Measurements from ENCODE around the gene OR8G5. TPM values are rescaled to one million over a fixed set of nuclear protein-coding genes. Genes with fewer than 3 reads are reported as not detected.

OR8G5 gene
- total RNA-seq, 2 experiments from 2014 or later = not detected

DNA sequence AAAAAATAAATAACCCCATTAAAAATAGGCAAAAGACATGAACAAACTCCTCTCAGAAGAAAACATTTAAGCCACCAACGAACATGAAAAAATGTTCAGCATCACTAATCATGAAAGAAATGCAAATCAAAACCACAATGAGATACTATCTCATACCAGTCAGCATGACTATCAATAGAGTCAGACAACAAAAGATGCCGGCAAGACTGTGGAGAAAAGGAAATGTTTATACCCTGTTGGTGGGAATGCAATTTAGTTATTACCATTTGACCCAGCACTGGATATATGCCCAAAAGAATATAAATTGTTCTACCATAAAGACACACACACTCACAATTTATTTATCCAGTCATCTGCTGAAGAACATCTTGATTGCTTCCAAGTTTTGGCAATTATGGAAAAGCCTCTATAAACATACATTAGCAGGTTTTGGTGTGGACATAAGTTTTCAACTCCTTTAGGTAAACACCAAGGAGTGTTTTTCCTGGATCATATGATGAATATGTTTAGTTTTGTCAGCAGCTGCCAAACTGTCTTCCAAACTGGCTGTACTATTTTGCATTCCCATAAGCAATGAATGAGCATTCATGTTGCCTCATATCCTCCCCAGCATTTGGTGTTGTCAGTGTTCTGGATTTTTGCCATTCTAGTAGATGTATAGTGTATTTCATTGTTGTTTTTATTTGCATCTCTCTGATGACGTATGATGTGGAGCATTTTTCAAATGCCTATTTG lies 29.6 kb downstream of the OR8G5 start:
- ATAC-seq (no peak), DNase-seq (no peak)
- H3K27me3 Mint-ChIP-seq = no peaks in the 10 kb centered on the region
- H3K4me1 Mint-ChIP-seq (ENCODE audit: low read depth) = no peaks in the 10 kb centered on the region
- CTCF ChIA-PET = no interaction called here
- peaks cover 9% of the 10 kb centered on the region for H3K9me3 Mint-ChIP-seq
- intact Hi-C loops (cut with micrococcal nuclease) = no loop called here
- H3K27ac Mint-ChIP-seq = no peak overlapping the region
- TF ChIP-seq, protein P1, sequence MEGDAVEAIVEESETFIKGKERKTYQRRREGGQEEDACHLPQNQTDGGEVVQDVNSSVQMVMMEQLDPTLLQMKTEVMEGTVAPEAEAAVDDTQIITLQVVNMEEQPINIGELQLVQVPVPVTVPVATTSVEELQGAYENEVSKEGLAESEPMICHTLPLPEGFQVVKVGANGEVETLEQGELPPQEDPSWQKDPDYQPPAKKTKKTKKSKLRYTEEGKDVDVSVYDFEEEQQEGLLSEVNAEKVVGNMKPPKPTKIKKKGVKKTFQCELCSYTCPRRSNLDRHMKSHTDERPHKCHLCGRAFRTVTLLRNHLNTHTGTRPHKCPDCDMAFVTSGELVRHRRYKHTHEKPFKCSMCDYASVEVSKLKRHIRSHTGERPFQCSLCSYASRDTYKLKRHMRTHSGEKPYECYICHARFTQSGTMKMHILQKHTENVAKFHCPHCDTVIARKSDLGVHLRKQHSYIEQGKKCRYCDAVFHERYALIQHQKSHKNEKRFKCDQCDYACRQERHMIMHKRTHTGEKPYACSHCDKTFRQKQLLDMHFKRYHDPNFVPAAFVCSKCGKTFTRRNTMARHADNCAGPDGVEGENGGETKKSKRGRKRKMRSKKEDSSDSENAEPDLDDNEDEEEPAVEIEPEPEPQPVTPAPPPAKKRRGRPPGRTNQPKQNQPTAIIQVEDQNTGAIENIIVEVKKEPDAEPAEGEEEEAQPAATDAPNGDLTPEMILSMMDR (IDR thresholded peaks at IDR 0.05) = no peak
- H3K36me3 Mint-ChIP-seq (ENCODE audit: low read depth) = no peaks in the 10 kb centered on the region
- no peak overlapping the region for H3K4me3 Mint-ChIP-seq
- POLR2A ChIA-PET = no interaction called here

DNA sequence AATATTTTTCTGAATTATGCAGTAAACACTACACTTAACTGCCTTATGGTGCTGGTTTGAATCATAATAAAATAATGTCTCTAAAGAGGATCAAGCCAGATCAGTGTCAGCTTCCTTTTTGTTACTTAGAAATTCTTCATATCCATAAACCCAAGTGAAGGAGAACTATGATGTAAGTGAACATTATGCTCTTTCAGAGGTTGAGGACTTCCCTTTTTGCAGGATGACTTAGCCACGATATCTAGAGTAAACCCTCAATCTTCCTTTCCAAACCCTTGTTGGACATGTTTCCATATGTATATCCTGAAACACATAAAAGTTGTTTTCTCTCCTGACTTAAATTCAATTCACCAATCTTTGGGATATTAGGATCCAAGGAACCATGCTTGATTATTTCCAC lies 38.5 kb downstream of the OR8G5 start:
- Mint-ChIP-seq H3K9me3 (peaks cover 6% of the 10 kb centered on the region), H3K4me3 (no peak overlapping the region), H3K27ac (no peak overlapping the region), H3K36me3 (ENCODE audit: low read depth) (no peaks in the 10 kb centered on the region), H3K4me1 (ENCODE audit: low read depth) (no peaks in the 10 kb centered on the region), H3K27me3 (peaks cover 3% of the 10 kb centered on the region)
- ATAC-seq (no peak), DNase-seq (no peak)
- intact Hi-C loops (cut with micrococcal nuclease) = no loop called here
- CTCF ChIA-PET = no interaction called here
- POLR2A ChIA-PET = no interaction called here
- TF ChIP-seq, protein P1 (IDR thresholded peaks at IDR 0.05) = no peak

DNA sequence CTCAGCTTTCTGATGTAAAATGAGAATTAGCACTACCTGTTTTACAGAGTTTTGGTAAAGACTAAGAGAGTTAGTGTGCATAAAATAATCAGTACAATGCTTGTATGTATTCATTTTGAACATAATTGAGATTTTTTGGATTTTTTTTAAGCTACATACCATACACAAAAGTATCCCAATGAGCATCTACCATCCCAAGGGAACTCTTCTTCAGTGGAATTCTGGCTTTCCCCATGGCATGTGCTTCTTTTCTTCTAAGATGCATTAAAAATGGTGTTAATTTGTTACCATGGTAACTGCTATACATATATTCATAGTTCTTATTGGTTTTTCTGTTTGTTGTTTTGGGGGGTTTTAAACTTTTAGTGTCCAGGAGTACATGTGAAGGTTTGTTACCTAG lies 39.8 kb downstream of the OR8G5 start:
- no peak for DNase-seq
- H3K36me3 Mint-ChIP-seq (ENCODE audit: low read depth) = no peaks in the 10 kb centered on the region
- peaks cover 6% of the 10 kb centered on the region for H3K9me3 Mint-ChIP-seq
- no peak overlapping the region for H3K4me3 Mint-ChIP-seq
- peaks cover 3% of the 10 kb centered on the region for H3K27me3 Mint-ChIP-seq
- no peak overlapping the region for H3K27ac Mint-ChIP-seq
- intact Hi-C loops (cut with micrococcal nuclease) = no loop called here
- H3K4me1 Mint-ChIP-seq (ENCODE audit: low read depth) = no peaks in the 10 kb centered on the region
- TF ChIP-seq, protein P1 (IDR thresholded peaks at IDR 0.05) = no peak
- no peak for ATAC-seq
- ChIA-PET POLR2A (interaction anchor here (0.7 kb wide), 1 partner anchor 108 kb away, joined by 3 read pairs; no protein-coding TSS in a partner anchor), CTCF (no interaction called here)

DNA sequence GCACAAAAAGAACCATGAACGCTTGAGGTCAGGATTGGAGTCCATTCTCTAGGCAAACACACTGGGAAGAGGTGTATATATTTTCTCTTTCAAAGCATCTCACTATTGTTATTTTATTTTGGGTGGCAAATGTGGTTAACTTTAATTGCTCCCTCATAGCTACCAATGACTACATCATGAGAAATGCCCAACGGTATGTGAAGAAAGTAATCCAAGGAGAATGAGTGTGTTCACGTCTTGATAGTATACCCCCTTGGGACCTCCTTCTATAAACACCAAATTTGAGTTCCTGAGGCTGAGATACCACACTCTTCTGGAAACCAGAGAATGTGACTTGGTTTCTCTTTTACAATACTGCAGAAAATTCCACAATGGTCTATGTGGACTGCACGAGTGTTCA lies 41.7 kb downstream of the OR8G5 start:
- ATAC-seq (no peak), DNase-seq (no peak)
- no peak overlapping the region for H3K27ac Mint-ChIP-seq
- H3K9me3 Mint-ChIP-seq = no peaks in the 10 kb centered on the region
- CTCF ChIA-PET = no interaction called here
- POLR2A ChIA-PET = no interaction called here
- H3K4me1 Mint-ChIP-seq (ENCODE audit: low read depth) = no peaks in the 10 kb centered on the region
- H3K36me3 Mint-ChIP-seq (ENCODE audit: low read depth) = no peaks in the 10 kb centered on the region
- TF ChIP-seq, protein P1 (IDR thresholded peaks at IDR 0.05) = no peak
- H3K27me3 Mint-ChIP-seq = no peaks in the 10 kb centered on the region
- intact Hi-C loops (cut with micrococcal nuclease) = no loop called here
- H3K4me3 Mint-ChIP-seq = no peak overlapping the region

DNA sequence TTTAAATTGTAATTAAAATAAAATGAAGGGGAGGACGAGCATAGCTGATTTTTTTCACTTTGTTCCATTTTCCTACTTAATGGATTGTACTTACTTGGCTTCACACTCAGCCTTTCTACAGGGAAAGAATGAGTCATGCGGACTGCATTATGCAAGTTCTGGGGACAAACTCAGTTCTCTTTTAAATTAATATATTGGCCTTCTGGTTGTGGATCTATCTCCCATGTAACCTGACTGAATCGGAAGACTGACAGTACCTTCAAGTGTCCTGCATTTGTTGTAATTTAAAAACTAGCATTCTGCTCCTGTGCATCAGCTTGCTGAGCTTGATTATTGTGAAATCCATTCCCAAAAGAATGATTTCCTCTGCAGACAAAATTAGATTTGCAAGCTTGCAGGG lies 45.4 kb downstream of the OR8G5 start:
- no peak overlapping the region for H3K27ac Mint-ChIP-seq
- TF ChIP-seq, protein P1 (IDR thresholded peaks at IDR 0.05) = no peak
- no peak for DNase-seq
- ChIA-PET POLR2A (no interaction called here), CTCF (no interaction called here)
- no peaks in the 10 kb centered on the region for H3K4me1 Mint-ChIP-seq (ENCODE audit: low read depth)
- H3K27me3 Mint-ChIP-seq = peaks cover 2% of the 10 kb centered on the region
- ATAC-seq = no peak
- no peak overlapping the region for H3K4me3 Mint-ChIP-seq
- H3K9me3 Mint-ChIP-seq = no peaks in the 10 kb centered on the region
- intact Hi-C loops (cut with micrococcal nuclease) = no loop called here
- no peaks in the 10 kb centered on the region for H3K36me3 Mint-ChIP-seq (ENCODE audit: low read depth)
